ENCODE measurements around the gene ALKBH8.
"Not testable (repeated sequence)": the region's sequence is repeated elsewhere in the genome, so short reads cannot be mapped to it uniquely, and the experiment has no call there.

ALKBH8 gene

GRCh38 chr11:107504981-107505380 lies 60.6 kb downstream of the ALKBH8 start:
- no peak for DNase-seq (ENCODE audit: low spot score)

GRCh38 chr11:107501713-107502112 lies 63.8 kb downstream of the ALKBH8 start:
- no peak for DNase-seq (ENCODE audit: low spot score)

DNA sequence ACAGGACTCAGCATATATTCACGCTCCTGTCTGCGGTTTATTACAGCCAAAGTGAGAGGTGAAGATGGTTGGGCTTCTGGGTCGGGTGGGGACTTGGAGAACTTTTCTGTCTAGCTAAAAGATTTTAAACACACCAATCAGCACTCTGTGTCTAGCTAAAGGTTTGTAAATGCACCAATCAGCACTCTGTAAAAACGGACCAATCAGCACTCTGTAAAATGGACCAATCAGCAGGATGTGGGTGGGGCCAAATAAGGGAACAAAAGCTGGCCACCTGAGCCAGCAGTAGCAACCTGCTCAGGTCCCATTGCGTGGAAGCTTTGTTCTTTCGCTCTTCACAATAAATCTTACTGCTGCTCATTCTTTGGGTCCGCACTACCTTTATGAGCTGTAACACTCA lies 68.2 kb downstream of the ALKBH8 start:
- DNase-seq (ENCODE audit: low spot score): not testable (repeated sequence)

- no peak for DNase-seq (ENCODE audit: low spot score)
Observed at GRCh38 chr11:107496011-107496410, 69.5 kb downstream of the ALKBH8 start.

- DNase-seq (ENCODE audit: low spot score): no peak
Observed at GRCh38 chr11:107494055-107494454, 71.5 kb downstream of the ALKBH8 start.

DNA sequence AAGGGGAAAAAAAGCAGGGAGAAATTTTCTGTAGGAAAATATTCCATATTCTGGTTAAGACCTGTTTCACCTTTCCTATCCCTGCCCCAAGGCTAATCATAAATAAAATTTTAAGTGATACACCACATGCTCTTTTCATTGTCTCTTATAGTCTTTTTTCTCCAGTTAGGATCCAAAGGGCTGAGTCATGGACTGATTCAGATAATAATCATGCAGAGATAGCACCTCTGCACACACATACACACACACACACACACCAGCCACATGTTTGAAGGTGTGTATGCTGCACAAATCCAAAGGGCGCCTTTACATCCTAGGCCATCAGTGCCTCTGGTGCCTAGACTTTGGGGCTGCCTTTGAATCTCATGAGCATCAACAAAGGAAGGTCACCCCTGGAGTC lies 72.4 kb downstream of the ALKBH8 start:
- DNase-seq (ENCODE audit: low spot score): no peak

GRCh38 chr11:107490836-107491235 lies 74.7 kb downstream of the ALKBH8 start:
- DNase-seq (ENCODE audit: low spot score): no peak

DNA sequence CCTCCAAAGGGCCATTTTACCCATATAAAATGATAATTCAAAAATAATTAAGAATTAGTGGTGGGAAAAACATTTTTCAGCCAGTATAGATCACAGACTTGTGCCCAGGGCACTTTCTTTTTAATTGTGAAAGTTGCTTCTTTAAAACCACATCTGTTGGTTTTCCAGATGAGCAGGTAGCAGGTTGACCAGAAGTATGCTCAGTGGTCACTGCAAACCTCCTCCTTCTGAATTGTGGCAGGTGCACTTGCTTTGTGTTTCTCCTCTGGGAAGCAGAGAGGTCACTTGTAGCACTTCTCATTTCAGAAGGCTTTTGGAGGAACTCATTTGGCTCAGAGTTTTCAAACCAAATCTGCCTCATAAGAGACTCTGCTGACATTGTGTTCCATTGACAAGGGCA lies 83.3 kb downstream of the ALKBH8 start:
- DNase-seq (ENCODE audit: low spot score): no peak

- DNase-seq (ENCODE audit: low spot score): no peak
Observed at GRCh38 chr11:107478922-107479321, 86.6 kb downstream of the ALKBH8 start.

DNA sequence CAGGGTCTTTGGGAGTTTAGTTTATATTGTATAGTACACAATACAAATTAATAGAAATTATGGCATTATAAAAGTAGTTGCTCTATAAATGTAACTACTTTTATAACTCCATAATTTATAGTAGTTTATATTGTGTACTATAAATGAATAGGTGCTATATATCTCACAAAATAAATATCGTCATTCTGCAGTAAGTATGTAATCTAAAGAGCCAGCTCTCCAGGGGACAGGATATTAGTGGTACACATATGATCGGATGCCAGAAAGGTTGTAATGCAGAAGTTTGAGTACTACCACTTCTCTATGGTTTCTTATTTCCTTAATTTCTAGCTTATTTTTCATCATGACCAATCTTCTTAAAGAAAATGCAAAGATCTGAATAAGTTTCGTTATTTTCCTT lies 87.7 kb downstream of the ALKBH8 start:
- no peak for DNase-seq (ENCODE audit: low spot score)

GRCh38 chr11:107473792-107474191 lies 91.7 kb downstream of the ALKBH8 start:
- DNase-seq (ENCODE audit: low spot score): no peak

- DNase-seq (ENCODE audit: low spot score): no peak
Observed at GRCh38 chr11:107472966-107473365, 92.6 kb downstream of the ALKBH8 start.

DNA sequence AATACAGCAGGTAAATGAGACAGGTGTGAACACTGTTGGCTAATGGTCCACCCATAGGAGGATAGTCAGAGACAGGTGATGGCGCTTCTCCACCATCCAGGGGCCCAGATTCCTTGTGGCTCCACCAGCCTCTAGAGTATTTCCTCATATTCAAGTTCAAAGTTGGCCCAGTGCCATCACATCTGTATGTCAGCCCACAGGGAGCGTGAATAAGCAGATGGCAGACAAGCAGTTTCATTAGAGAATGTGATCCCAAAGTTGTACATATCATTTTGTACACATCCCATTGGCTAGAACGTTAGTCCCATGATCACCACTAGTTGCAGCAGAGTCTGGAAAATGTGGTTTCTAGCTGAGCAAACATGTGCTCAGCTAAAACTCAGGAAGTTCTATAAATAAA lies 96.9 kb downstream of the ALKBH8 start:
- no peak for DNase-seq (ENCODE audit: low spot score)

GRCh38 chr11:107467696-107468095 lies 97.8 kb downstream of the ALKBH8 start:
- DNase-seq (ENCODE audit: low spot score): no peak

GRCh38 chr11:107466275-107466866 lies 99.2 kb downstream of the ALKBH8 start:
- DNase-seq (ENCODE audit: low spot score): not testable (repeated sequence)

- peak; percentile 84 for DNase-seq (ENCODE audit: low spot score)
Observed at GRCh38 chr11:107457558-107458271, 107.8 kb downstream of the ALKBH8 start, which contains the start of gene CWF19L2. Gene CWF19L2 (minus strand): TSS chr11:107457825. CDS start chr11:107457816, 9 bp downstream.

DNA sequence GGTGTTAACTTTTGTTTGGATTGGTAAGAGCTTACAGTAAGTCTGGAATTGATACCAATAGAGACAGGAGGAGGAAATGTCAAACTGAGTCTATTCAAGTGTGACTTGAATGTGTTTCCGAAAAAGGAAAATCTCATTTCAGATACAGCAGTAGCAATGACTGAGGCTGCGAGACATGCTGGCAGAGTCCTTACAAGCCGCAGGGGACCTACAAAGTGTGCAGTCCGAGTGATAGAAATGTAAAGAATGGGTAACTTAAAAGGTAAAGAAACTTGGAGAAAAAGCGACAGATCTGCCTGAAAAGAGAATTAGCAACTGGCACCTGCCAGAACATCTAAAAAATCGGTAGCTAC lies 108.4 kb downstream of the ALKBH8 start:
- no peak for DNase-seq (ENCODE audit: low spot score)

GRCh38 chr11:107453594-107454286 lies 111.8 kb downstream of the ALKBH8 start:
- DNase-seq (ENCODE audit: low spot score): no peak
